T1000 (cell line): ENCODE data around the gene SUGT1.
"Not testable (repeated sequence)": the region's sequence is repeated elsewhere in the genome, so short reads cannot be mapped to it uniquely, and the experiment has no call there.

ENCODE experiments used
- DNase-seq: peaks from one replicate; lab custom pipeline; 2025; ENCODE audit warnings: mixed read lengths; lab: John Stamatoyannopoulos, UW

The SUGT1 gene

DNA sequence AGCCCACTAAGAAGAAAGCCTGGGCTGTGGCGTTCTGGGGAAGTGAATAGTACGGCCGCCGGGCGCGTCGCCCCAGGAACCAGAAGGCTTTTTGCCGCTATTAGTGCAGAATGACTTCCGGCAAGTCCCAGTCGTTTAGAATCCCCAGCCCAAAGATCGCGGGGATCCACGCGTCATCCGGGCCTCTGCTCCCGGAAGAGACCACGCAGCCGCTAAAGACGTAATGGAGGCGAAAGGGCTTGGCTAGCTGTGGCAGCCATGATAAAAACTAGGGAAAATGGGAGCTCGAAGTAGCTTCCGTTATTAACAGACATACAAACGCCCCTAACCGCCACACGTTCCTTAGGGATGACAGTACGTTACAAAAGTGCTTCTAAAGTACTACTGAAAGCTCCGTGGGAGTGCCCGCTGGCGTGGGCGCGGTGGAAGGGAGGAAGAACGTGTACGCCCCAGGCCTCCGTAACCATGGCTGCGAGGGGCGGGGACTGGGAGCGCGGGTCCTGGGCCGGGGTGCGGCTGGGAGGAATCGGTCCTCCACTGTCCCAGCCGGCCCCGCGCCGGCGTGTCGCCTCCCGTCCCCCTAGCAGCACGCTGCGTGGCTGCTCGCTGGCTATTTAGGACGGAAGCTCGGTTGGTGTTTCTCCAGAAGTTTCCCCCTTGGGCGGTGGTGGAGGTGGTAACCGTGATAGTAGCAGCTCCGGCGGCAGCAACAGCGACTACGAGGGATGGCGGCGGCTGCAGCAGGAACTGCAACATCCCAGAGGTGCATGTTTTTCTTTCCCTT is at the start of gene SUGT1:
Gene SUGT1 (plus strand): TSS at position 641 of the 784 bp plus-strand sequence. CDS start 85 bp downstream, at position 726.
- DNase-seq: peak; percentile 72

DNA sequence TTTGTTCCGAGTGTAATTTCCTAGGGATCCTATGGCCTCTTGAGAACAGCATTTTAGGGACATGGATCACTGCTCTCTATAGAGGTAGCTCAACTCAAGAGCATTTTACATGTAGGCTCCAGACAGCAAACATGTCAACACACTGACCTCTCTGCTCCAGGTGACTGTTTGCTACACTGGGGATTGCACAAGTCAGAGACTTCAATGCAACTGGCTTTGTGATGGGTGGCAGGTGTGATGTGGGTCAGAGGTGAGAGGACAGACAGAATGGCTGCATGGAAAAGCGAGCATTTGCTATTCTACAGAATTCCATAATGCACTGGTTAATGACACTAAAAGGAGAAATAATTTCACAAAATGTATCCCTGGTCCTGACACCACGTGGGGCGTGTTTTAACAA is 49.3 kb upstream of the SUGT1 start:
- not testable (repeated sequence) for DNase-seq

DNA sequence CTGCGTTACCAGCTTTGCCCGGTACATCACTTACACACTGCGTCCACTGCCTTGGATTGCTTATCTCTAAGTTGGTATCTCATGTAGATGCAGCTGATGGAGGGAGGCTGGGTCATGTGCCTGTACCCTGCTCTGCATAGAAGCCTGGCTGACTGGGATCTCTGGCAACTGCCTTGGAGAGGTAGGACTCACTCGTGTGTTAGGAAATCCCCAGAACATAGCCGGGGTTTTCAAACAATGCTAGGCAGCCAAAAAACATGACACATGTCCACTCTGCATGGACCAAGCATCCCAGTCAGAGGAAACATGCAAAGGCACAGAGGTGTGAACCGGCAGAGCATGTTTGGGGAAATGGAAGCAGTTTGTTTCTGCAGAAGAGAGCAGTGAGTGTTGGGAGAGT is 46.5 kb upstream of the SUGT1 start:
- DNase-seq: not testable (repeated sequence)

DNA sequence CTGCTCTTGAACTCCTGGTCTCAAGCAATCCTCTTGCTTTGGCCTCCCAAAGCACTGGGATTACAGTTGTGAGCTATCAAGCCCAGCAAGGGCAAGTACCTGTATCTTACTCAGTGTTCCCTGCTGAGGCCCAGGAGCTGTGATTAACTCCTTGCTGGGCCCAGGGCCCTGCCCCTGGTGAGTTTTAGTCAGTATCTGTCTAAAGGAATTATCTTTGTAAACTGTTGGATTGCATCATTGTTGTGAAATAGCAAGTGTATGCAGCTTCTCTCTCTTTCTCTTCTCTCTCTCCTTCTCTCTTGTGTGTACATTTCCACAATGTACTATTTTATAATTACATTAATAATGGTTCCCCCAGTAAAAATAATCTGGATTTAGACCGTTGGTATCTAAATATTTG is 45.8 kb upstream of the SUGT1 start:
- DNase-seq: not testable (repeated sequence)

DNA sequence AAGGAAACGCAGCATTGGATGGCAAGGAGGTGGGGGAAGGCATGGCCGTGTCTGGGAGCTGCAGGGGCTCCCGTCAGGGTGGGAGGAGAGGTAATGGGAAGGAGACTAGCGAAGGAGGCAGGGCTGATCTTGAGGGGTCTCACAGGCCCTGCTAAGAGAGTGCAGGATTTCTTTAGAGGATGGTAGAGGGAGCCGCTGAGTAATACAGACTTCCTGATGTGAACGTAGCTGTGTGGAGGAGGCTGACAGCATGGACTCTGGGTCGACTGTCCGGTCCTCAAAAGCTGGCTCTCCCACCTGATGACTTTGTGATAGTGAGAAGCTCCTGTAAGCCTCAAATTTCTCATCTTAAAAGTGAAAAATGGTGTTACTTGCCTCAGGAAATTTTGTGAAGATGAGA is 44.5 kb upstream of the SUGT1 start:
- not testable (repeated sequence) for DNase-seq

DNA sequence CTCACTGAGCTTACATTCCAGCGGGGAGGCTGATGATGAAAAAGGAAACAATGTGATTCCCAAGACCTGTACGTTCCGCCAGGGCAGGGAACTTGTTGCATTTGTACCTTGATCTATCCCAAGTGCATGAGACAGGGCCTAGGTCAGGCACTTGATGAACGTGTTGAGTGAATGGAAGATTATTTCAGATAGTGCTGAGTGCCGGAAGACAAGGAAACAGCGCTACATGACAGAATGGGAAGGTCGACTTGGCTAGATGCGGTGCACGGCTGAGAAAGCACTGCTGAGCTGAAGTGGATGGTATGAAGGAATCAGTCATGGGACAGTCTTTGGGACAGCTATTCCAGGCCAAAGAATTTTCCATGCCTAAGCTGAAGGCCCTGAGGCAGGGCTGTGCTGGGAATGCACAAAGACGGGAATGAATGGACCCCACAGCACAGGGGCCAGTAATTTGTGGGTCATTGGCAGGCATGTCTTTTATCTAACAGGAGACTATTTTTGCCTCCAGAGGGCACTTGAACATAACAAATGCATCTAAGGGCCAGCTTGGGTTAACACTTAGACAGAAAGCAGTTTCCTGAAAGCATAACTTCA is 43.5 kb upstream of the SUGT1 start:
- DNase-seq: not testable (repeated sequence)

DNA sequence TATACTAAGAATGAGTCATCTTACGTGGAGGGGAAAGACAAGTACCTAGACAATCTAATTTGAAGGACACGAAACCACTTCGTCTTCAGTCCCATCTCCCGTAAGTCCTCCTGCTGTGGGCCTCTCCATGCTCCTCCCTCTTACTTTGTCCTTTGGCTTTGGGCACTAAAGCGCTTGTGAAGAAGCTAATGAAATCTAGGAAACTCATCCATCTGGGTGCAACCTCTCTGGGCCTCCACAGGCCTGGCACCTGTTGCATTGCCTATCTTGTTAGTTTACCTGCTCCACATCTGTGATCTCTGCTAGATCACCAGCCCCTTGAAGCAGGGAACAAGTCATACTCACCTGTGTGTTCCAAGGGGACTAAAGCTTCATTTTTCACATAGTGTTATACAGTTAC is 42.5 kb upstream of the SUGT1 start:
- not testable (repeated sequence) for DNase-seq

DNA sequence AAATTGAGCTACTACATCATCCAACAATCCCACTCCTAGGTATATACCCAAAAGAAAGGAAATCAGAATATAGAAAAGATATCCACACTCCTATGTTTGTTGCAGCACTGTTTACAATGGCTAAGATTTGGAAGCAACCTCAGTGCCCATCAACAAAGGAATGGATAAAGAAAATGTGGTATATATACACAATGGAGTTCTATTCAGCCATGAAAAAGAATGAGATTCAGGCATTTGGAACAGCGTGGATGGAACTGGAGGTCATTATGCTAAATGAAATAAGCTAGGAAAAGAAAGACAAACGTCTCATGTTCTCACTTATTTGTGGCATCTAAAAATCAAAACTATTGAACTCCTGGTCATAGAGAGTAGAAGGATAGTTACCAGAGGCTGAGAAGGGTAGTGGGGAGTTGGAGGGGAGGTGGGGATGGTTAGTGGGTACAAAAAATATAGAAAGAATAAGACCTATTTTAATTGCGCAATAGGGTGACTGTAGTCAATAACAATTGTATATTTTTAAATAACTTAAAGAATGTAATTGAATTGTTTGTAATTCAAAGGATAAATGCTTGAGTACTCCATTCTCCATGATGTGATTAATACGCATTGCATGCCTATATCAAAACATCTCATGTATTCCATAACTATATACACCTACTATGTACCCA is 37.4 kb upstream of the SUGT1 start:
- DNase-seq: no peak

DNA sequence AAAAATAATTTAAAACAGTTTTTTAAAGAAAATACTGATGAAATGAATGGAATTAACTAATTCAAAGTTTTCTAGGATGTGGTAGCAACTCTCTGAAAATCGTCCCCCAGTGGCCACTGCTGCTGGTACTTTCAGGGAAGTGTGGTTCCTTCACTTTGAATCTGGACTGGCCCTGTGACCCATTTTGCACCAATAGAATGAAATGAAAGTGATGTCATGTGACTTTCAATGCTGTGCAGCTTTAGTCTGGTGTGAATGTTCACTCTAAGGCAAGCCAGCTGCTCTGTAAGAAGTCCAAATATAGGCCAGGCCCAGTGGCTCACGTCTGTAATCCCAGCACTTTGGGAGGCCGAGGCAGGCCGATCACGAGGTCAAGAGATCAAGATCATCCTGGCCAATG is 36.8 kb upstream of the SUGT1 start:
- DNase-seq: no peak

DNA sequence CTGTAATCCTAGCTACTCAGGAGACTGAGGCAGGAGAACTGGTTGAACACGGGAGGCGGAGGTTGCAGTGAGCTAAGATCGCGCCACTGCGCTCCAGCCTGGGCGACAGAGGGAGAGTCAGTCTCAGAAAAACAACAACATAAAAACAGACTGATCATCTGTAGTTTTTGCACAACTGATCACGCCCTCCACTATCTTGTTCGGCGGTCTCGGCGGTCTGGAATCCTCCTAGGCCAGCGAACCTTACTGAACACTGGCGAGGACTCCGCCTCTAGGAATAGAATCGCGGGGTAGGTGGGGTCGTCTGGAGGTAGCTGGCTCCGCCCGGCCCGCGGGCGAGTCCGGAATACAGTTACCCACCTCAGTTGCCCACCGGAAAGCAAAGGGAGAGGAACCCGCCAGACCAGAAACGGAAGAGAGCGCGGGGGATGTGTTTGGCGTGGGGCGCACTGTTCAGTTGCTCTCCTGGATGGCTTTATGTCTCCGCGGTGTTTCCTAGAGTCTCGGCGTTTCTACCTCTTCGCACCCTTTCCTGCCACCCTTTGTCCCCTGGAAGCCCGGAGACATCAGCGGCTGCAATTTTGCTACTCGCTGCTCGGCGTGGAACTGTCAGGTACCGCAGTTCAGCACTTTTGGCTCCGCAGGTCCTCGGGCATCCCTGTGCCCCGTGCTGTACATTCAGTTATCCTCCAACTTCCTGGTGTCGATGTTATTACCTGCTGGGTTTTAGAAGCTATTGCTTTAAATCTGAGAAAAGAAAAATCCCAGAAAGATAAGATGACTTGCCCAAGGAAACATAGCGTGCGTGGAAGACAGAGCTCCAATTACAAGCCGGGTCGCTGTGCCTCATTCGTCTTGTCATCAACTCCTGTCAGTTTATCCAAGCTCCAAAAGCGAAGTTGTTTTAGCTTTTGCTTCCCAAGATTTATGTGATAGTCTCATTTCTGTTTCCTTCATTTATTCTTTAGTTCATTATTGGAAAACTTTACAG is 35.3 kb upstream of the SUGT1 start:
- DNase-seq: peak; percentile 45

DNA sequence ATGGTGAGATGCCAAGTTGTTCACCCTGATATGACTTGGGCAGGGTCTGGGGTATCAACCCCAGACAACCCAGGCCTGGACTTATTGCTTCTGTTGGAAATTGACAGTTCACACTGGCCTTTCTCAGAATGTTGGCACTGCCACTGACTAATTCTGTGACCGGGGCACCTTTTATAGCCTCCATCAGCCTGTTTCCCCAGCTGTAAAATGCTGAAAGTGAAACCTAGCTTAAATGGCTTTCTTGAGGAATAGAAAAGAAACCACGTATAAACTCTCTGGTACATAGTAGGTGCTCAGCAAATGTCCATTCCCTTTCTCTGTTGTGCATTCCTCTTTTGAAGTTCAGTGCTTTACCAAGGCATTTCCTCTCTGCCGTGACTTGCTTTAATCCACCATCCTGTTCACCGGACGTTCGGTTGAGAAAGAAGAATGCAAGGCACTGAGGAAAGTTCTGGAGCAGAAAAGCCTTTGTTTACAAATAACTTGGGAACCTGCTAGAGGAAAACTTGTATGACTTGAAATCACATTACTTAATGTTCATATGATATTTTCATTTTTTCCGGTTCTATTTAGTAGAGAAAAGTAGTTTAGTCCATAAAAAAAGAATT is 21.4 kb upstream of the SUGT1 start:
- not testable (repeated sequence) for DNase-seq

DNA sequence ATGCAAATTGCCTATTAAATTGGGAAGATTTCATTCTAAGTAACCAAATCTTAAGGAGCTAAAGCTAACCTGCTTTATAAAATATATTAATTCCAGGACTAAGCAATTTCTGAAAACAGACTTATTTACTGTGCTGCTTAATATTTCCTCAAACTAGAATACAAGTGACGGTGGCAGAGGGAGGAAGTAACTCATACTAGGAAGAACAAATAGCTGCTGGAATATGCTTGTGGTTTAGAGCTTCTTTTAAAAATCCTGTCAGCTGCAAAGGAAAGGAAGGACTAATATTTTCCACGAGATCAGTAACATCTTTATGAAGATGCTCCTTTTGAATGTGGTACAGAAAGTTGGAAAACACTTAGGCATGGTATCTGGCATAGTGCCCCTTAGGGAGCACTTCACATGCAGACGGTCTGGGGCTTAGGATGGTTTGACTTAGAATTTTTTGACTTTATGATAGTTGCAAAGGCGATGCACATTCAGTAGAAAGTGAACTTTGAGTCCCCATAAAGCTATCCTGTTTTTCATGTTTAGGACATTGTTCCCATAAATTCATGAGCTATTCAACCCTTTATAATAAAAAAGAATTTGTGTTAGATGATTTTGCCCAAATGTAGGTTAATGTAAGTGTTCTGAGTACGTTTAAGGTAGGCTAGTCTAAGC is 13.8 kb upstream of the SUGT1 start:
- DNase-seq: no peak

DNA sequence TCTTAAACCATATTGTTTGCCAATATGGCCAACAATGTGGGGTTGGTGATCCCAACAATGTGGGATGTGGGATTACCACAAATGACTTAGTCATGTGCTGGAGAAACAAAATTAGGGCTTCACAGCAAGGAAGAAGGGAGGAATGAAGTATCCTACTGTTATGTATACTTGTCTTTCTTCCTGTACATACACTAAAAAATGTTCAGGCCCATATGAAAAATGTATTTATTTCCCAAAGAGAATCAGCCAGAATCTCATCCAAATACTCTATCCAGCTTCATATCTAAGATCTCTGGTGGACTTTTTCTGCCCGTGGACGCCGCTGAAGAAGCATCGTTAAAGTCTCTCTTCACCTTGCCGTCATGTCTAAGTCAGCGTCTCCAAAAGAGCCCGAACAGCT is 10.5 kb upstream of the SUGT1 start, which contains the start of gene HNRNPA1L2:
Gene HNRNPA1L2 (plus strand): TSS at position 301 of the 400 bp plus-strand sequence. CDS start 62 bp downstream, at position 363.
- DNase-seq: no peak

DNA sequence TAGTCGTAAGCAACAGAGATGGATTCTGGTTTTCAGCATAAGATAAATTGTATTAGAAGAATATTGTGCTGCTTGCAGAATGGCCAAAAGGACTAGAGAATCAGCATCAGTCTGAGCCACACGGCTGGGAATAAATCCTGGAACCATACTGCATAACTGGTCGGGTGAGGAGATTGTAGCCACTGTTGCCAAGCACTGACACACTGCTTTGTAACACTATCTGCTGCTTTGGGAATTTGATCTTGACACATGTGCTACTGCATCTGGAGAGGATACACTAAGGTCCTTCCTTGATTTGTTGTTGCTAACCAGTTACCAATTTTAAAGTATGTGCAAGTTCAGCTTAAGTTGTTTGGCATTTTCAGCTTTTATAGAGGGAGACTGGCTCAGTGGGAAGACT is 8.5 kb upstream of the SUGT1 start:
- DNase-seq: no peak

DNA sequence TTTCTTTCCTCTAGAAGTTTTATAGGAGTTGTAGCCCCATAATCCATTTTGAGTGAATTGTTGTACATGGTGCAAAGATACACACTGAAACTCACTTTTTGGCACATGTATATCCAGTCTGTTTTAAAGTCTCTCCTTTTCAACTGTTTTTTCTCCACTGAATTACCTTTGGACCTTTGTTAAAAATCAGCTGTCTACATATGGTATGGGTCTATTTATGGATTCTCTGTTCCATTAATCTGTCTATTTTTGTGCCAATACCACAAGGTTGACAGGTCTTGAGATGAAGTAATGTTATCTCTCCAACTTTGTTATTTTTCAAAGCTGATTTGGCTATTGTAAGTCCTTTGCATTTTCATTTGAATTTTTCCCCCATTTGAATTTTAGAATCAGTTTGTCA is 5.7 kb upstream of the SUGT1 start:
- DNase-seq: no peak

DNA sequence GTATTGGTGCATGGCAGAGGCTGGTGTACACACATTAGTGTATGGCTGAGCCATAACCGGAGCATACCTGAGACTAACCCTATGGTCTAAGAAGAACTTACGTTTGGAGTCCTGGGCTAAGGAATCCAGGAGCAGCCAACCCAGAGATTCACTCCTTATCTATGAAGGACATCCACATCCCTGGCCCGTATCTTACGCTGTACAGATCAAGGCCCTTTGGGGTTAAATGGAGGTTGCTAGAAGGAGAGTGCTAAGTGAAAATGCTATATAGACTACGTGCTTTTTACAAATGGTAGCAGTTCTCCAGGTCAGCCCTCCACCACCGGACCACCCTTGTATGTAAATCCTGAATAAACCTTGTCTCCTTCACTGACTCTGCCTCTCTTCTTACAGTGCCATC is 1.9 kb upstream of the SUGT1 start:
- DNase-seq: no peak

DNA sequence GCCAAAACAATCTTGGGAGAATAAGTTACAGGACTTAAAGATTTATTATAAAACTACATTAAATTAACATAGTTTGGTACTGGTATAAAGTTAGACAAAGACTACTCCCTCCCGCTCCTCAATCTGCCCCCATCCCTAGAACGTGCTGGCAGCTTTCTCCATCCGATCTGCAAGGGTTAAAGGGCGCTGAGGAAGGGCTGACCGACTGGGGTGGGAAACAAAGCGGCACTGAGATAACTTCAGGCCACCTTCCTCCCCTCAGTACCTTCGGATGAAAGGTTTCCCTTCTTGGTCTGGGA is 790 bp upstream of the SUGT1 start:
- no peak for DNase-seq

DNA sequence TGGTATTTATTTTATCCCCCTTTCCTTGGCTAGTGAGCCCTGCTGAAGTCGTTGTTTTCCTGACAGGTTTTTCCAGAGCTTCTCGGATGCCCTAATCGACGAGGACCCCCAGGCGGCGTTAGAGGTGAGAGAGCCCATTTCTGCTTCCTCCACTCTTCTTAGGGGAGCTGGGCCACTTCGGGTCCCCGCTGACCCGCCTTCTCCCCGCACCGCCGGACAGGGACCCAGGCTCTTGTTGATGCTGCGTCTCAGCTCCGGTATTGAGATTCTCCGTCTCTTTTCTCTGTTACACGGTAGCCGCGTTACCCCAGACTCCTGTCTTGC is 306 bp downstream of the SUGT1 start:
- no peak for DNase-seq

DNA sequence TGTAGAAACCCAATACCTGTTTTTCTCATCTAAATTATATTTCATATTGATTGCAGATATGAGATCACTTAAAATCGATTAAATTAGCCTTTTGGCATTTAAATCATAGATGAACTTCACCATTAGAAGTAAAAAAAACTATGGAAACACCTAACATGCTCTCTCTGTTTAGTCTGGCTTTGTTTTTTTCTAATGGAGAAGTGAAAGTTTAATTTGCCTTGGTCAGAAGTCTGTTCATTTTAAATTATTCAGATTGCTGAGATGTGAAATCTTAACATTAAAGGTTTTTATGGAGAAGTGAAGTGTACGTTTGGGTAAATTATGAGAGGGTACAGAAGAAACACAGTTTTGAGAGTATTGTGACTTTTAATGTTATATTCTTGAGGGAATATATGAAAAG is 6.7 kb downstream of the SUGT1 start:
- DNase-seq: no peak

DNA sequence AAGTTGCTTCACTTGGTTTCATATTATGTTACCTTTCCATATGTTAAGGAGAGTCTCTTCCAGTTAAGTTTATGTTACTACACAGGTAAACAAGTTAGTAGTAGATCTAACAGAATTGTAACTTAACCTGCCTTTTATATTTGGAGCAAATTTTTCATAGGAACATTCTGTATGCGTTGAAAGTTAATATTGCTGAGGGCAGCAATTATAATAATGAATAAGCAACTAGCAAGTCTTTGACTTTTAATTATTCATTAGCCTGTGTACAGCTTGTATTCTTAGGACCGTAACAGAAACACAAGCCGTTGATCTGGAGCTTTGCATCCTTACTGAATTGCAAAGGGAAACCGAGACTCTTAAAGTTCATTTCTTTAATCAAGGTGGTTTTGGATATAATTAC is 11.6 kb downstream of the SUGT1 start:
- no peak for DNase-seq

DNA sequence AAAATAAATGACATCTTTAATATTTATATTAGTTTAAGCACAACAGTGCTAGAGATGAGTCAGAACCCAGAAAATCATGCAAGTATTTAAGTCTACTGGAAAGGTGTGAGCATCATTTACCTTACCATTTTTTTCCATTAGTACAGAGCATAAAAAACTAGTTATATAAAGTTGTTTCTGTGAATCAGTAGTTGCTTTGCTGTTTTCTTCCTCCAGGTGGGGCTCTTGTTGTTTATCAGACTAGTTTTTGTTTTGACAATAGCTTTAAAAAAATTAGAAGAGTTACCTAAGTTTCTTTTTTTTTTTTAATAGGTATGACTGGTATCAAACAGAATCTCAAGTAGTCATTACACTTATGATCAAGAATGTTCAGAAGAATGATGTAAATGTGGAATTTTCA is 12.7 kb downstream of the SUGT1 start:
- DNase-seq: no peak
